Gastroesophageal sphincter (tissue), 3 donors: ENCODE measurements around the gene SDHB.

Source experiments
- POLR2AphosphoS5 ChIP-seq: sonication (generic); formaldehyde crosslinking; IDR thresholded peaks from one replicate; pipeline ENCODE4 v1.6.1; 2017; ENCODE audit warnings: antibody characterized with exemption
- TF ChIP-seq, protein P1 (sequence below), 4 experiments: fragments of 200-600 bp in 2 of 4; fragments of 450-650 bp in 2 of 4; sonication (generic) in 1 of 4; IDR thresholded peaks; one replicate each; pipeline ENCODE4 v1.5.1; 2017 to 2019; ENCODE audit warnings: antibody characterized with exemption in 4 of 4, mild to moderate bottlenecking in 2 of 4, moderate library complexity in 2 of 4

DNA sequence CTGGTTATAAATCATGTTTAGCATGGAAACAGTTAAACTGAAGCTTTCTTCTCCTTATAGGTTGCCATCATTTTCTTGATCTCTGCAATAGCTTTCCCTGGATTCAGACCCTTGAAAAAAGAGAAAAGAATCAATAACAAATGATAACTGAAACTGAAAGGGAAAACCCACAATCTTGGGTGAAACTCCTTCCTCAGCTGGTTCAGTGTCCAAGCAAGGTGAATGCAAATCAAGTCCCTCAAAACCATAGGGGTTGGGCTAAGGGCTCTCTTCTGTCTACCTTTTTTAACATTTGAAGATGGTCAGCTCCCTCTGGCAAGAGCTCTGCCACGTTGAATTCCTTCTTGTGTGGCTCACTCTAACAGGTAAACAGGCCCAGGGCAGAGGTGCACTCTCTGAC is 35.0 kb downstream of the SDHB start:
- TF ChIP-seq POLR2AphosphoS5 = no peak
- TF ChIP-seq, protein P1, sequence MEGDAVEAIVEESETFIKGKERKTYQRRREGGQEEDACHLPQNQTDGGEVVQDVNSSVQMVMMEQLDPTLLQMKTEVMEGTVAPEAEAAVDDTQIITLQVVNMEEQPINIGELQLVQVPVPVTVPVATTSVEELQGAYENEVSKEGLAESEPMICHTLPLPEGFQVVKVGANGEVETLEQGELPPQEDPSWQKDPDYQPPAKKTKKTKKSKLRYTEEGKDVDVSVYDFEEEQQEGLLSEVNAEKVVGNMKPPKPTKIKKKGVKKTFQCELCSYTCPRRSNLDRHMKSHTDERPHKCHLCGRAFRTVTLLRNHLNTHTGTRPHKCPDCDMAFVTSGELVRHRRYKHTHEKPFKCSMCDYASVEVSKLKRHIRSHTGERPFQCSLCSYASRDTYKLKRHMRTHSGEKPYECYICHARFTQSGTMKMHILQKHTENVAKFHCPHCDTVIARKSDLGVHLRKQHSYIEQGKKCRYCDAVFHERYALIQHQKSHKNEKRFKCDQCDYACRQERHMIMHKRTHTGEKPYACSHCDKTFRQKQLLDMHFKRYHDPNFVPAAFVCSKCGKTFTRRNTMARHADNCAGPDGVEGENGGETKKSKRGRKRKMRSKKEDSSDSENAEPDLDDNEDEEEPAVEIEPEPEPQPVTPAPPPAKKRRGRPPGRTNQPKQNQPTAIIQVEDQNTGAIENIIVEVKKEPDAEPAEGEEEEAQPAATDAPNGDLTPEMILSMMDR (IDR thresholded peaks at IDR 0.05) = no peak
